Measurements from ENCODE around the gene PSMB7. TPM values are rescaled to one million over a fixed set of nuclear protein-coding genes. Genes with fewer than 3 reads are reported as not detected.
A peak's percentile ranks its signal among the peaks of the same experiment; 100 is the strongest.

The PSMB7 gene
- polyA plus RNA-seq, 1 experiment, result 396 TPM

- Histone ChIP-seq H3K4me3 (ENCODE audit: low read depth, low read length) (no peak overlapping the region), H3K27me3 (ENCODE audit: control insufficient read depth, insufficient read depth, low read length) (no peaks in the 10 kb centered on the region), H3K9me3 (ENCODE audit: control insufficient read depth, insufficient read depth, low read length) (peaks cover 3% of the 10 kb centered on the region; the same call in 1 of the 2 replicates), H3K27ac (ENCODE audit: low read depth, low read length) (peak overlapping the region; percentile 11)
- no peak for DNase-seq (ENCODE audit: low read depth, low spot score)
- ChIA-PET POLR2A (no interaction called here), CTCF (no interaction called here)
- TF ChIP-seq, protein P1, sequence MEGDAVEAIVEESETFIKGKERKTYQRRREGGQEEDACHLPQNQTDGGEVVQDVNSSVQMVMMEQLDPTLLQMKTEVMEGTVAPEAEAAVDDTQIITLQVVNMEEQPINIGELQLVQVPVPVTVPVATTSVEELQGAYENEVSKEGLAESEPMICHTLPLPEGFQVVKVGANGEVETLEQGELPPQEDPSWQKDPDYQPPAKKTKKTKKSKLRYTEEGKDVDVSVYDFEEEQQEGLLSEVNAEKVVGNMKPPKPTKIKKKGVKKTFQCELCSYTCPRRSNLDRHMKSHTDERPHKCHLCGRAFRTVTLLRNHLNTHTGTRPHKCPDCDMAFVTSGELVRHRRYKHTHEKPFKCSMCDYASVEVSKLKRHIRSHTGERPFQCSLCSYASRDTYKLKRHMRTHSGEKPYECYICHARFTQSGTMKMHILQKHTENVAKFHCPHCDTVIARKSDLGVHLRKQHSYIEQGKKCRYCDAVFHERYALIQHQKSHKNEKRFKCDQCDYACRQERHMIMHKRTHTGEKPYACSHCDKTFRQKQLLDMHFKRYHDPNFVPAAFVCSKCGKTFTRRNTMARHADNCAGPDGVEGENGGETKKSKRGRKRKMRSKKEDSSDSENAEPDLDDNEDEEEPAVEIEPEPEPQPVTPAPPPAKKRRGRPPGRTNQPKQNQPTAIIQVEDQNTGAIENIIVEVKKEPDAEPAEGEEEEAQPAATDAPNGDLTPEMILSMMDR (IDR thresholded peaks at IDR 0.05; ENCODE audit: low read depth, low read length), result no peak
Measured at GRCh38 chr9:124315882-124316281, 99.4 kb downstream of the PSMB7 start.

- DNase-seq (ENCODE audit: low read depth, low spot score), result no peak
- ChIA-PET CTCF (no interaction called here), POLR2A (no interaction called here)
Measured at GRCh38 chr9:124313940-124314339, 101.3 kb downstream of the PSMB7 start.

DNA sequence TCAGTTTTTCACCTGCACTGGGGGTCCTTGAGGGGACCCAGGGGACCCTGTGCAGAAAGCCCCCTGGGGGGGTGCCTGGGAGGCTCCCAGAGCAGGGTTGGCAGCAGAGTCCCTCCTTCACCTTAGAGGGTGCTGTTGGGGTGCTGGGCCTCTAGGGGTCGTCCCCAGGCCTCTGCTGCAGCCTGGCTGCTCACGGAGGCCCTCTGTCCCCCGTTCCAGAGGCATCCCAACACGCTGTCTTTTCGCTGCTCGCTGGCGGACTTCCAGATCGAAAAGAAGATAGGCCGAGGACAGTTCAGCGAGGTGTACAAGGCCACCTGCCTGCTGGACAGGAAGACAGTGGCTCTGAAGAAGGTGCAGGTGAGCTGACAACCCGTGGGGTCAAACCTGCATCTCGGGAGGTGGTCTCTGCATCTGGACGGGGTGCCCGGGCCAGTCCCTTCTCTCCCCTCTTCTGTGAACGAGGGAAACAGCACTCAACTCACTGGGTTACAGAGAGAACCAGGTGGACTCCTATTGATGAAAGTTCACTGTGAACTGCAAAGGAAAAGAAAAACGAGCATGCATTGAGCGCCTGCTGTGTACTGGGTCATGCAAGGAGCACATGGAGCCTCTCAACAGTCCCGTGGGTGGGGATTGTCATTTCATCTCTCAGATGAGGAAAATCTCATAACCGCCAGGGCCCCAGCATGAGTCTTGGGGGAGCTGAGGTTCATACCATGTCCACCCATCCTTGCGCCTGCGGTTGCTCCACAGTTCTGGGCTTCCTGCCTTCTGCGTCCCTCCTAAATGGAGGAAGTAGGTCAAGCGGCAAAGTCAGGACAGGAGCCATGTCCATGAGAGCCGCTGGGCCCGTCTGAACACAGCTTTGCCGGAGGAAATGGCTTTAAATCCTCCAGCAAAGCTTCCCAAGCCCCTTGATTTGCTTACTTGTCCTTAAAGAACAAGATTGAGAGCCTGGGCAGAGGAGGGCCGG, 102.7 kb downstream of the PSMB7 start:
- DNase-seq (ENCODE audit: low read depth, low spot score), result no peak
- Histone ChIP-seq H3K27me3 (ENCODE audit: control insufficient read depth, insufficient read depth, low read length) (no peaks in the 10 kb centered on the region), H3K27ac (ENCODE audit: low read depth, low read length) (no peak overlapping the region), H3K9me3 (ENCODE audit: control insufficient read depth, insufficient read depth, low read length) (no peaks in the 10 kb centered on the region; the same call in 1 of the 2 replicates), H3K4me3 (ENCODE audit: low read depth, low read length) (no peak overlapping the region)
- CTCF ChIA-PET, result interaction anchor here (0.8 kb wide), 1 partner anchor 186 kb away, joined by 3 read pairs; no protein-coding TSS in a partner anchor
- TF ChIP-seq, protein P1 (IDR thresholded peaks at IDR 0.05; ENCODE audit: low read depth, low read length), result no peak
- POLR2A ChIA-PET, result interaction anchor here (0.8 kb wide), 1 partner anchor 26 kb away, joined by 6 read pairs; no protein-coding TSS in a partner anchor

More at GRCh38 chr9:124313940-124314339, 101.3 kb downstream of the PSMB7 start:
- H3K27me3 ChIP-seq (ENCODE audit: control insufficient read depth, insufficient read depth, low read length), result no peaks in the 10 kb centered on the region
- no peak overlapping the region for H3K4me3 ChIP-seq (ENCODE audit: low read depth, low read length)
- H3K27ac ChIP-seq (ENCODE audit: low read depth, low read length), result no peak overlapping the region
- TF ChIP-seq, protein P1 (IDR thresholded peaks at IDR 0.05; ENCODE audit: low read depth, low read length), result no peak
- no peaks in the 10 kb centered on the region for H3K9me3 ChIP-seq (ENCODE audit: control insufficient read depth, insufficient read depth, low read length)

- ChIA-PET POLR2A (interaction anchor here (0.5 kb wide), 1 partner anchor 86 kb away, joined by 3 read pairs; no protein-coding TSS in a partner anchor), CTCF (interaction anchor here (0.6 to 1.8 kb wide), 5 partner anchors 9 to 271 kb away, joined by 3 to 6 read pairs (median 4); no protein-coding TSS in a partner anchor)
- no peaks in the 10 kb centered on the region for H3K27me3 ChIP-seq (ENCODE audit: control insufficient read depth, insufficient read depth, low read length)
- no peaks in the 10 kb centered on the region; the same call in 1 of the 2 replicates for H3K9me3 ChIP-seq (ENCODE audit: control insufficient read depth, insufficient read depth, low read length)
- no peak overlapping the region for H3K4me3 ChIP-seq (ENCODE audit: low read depth, low read length)
- TF ChIP-seq, protein P1 (IDR thresholded peaks at IDR 0.05; ENCODE audit: low read depth, low read length), result no peak
- DNase-seq (ENCODE audit: low read depth, low spot score), result no peak
- peak overlapping the region; percentile 31 for H3K27ac ChIP-seq (ENCODE audit: low read depth, low read length)
Measured at GRCh38 chr9:124311283-124311682, 104.0 kb downstream of the PSMB7 start.

Measured in AG04450 (cell line).